HG03159 (cell line): Measurements from ENCODE around the gene STXBP5.
"Not testable (repeated sequence)": the region's sequence is repeated elsewhere in the genome, so short reads cannot be mapped to it uniquely, and the experiment has no call there.

ENCODE experiments used
- ATAC-seq: cut with Tn5 transposase; IDR thresholded peaks from one replicate; pipeline ENCODE4 v1.9.1; 2021; ENCODE audit warnings: mild to moderate bottlenecking, moderate library complexity; ENCODE audit not compliant: unreplicated experiment

STXBP5 gene

DNA sequence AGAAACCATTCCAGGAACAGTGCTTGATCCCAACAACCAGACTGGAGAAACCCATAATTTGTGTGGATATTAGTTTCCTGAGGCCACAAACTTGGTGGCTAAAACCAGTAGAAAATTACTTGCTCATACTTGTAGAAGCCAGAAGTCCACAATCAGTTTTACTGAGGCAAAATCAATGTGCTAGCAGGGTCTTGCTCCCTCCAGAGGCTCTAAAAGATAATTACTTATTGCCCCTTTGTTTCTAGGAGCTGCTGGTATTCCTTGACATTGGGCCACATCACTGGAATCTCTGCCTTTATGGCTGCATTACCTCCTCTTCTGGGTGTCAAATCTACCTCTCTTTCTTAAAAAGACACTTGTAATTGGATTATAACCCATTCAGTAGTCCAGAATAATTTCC lies 162.1 kb downstream of the STXBP5 start:
- no peak for ATAC-seq

DNA sequence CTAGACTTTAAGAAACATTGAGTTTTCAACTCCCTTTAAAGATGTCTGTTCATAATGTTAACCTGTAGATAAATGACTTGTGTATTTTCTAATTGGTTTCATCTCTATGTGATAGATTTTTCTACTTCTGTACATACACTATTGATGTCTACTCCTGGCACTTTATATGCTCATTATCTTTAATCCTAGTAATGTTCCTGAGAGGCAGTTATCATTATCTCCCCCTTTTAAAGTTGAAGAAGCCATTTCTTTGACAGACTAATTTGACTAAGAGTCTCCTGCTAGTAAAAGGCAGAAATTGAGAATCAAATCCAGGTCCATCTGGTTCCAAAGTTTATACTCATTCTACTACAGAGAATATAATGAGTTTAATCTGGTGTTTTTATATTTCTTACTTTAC lies 167.1 kb downstream of the STXBP5 start:
- no peak for ATAC-seq

- ATAC-seq: no peak
Observed at GRCh38 chr6:147372806-147373205, 168.6 kb downstream of the STXBP5 start.

GRCh38 chr6:147378819-147379218 lies 174.6 kb downstream of the STXBP5 start:
- ATAC-seq: no peak

DNA sequence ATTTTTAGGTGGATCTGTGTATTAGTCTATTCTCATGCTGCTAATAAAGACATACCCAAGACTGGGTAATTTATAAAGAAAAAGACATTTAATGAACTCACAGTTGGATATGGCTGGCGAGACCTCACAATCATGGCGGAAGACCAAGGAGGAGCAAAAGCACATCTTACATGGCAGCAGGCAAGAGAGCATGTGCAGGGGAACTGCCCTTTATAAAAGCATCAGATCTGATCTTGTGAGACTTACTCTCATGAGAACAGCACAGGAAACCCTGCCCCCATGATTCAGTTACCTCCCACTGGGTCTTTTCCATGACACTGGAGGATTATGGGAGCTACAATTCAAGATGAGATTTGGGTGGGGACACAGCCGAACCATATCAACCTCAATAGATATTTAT lies 176.6 kb downstream of the STXBP5 start:
- not testable (repeated sequence) for ATAC-seq

DNA sequence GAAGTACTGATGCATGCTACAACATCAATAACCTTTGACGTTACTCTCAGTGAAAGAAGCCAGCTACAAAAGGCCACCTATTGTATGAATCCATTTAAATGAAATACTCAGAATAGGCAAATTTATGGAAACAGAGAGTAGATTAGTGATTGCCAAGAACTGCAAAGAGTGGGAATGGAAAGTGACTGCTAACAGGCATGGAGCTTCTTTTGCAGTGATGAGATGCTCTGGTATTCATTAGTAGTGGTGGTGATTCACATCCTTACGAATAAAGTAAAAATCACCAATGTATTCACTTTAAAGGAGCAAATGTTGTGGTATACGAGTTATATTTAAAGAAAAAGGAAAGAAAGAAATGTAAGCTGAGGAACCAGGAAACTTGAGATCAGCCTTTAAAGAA lies 177.5 kb downstream of the STXBP5 start:
- ATAC-seq: no peak

- no peak for ATAC-seq
Observed at GRCh38 chr6:147382945-147383554, 178.8 kb downstream of the STXBP5 start.

DNA sequence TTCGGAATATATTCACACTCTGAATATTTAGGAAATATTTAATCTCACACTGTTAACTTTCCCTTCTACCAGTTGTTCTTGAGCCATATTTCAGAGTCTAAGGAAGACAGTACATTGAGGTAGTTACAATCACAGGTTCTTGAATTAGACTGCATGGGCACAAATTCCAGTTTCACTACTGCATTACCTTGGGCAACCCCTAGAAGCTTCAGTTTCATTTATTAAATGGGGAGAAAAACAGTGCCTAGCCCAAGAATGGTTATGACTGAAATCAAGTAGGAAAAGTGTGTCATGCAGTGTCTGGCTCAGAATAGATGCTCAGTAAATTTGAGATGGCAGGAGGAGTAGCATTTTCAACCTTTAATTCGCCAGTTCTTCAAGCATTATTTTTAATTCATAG lies 179.8 kb downstream of the STXBP5 start:
- no peak for ATAC-seq

GRCh38 chr6:147384737-147385710 lies 180.8 kb downstream of the STXBP5 start:
- peak; percentile 68 for ATAC-seq

DNA sequence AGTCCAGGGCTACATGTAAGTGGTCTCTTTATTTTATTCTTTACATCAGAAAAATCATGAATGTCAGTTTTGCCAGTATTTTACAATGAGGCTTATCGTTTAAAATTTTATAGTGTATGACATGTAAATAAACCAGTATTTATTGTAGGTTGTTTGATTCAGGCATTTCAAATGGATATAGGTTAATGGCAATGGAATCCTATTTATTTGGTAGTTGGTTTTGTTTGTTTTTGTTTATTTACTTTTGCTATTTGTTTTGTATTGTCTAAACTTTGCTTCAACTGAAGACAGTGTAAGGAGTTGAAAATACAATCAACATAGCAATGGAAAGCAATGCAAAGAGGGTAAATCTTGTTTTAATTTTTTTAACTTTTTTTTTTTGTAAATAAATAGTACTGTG lies 185.2 kb downstream of the STXBP5 start:
- ATAC-seq: no peak

DNA sequence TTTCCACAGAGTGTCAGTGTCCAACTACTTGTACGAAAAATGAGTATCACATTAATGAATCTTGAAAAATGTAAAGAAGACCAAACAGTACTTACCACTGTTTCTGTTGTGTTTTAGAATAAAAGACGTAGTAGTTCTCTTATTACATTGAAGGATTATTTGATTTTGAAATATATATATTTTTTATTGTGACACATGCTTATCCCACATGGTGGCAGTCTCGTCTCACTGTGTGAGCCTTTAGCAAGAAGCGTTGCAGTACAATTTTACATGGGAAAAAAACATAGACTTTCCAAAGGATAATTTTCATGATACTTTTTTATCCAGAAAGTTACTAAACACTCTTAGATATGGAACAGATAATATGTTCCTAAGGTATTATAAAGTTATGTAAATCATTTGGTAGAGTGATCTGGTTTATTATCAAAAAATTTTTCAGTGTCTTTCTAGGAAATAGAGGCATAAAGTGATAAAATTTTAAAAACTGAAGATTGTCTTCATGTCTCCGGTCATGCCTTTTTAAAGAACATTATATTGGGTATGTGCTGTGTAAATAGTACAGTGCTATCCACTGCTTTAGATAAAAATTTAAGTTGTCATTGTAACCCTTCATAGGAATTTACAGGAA lies 186.8 kb downstream of the STXBP5 start:
- no peak for ATAC-seq

DNA sequence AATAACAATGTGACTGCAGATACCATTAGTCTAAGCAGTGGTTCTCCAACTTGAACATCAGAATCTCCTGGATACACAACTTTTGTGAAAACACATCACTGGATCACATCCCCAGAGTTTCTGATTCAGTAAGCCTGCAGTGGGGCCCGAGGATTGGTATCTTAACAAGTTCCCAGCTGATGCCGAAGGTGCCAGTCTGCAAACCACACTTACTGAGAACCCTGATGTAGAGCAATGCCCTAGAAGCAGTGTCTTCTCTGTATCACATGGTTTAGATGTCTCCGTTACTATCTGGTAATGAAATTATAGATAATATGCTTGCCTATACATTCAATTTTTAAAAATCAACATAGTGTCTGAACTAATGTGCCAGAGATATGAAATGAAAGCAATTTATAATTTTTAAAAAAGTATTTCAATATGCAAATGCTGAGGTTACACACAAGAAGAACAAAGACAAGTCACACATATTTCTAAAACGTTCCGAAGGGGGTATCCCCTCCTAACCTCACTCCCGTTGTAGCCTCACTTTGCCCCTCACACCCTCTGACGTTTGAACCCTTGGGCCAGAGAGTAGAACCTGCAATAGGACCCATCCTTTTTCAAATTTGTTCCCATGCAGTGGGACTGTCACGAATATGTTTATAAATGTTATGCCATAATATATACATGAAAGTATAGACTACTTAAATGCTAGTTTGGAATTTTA lies 188.9 kb downstream of the STXBP5 start:
- peak; percentile 49 for ATAC-seq

DNA sequence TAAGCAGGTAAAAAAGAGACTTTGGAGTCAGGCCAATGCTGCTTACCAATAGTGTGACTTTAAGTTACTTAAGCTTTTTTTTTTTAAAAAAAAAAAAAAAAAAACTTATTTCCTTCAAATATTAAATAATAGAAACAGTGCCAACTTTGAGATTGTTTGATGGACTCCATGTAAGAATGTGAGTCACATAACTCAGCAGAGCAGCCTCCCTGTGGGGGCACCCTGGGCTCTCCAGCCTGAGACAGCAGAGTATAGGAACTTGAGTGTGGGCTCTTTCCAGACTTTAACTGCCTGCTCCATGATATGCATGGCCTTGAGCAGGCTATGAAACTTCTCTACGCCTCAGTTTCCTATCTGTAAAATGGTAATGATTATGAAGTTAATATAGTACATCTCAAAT lies 190.9 kb downstream of the STXBP5 start:
- no peak for ATAC-seq

GRCh38 chr6:147397306-147397705 lies 193.1 kb downstream of the STXBP5 start:
- no peak for ATAC-seq

GRCh38 chr6:147400968-147401367 lies 196.8 kb downstream of the STXBP5 start:
- no peak for ATAC-seq

DNA sequence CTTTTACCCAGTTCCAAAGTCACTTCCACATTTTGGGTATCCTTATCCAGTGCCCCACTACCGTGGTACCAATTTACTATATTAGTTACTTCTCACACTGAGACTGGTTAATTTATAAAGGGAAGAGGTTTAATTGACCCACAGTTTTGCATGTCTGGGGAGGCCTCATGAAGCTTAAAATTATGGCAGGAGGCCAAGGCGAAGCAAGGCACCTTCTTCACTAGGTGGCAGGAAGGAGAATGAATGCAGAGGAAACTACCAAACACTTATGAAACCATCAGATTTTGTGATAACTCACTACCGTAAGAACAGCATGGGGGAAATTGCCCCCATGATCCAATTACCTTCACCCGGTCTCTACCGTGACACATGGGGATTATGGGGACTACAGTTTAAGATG lies 197.6 kb downstream of the STXBP5 start:
- ATAC-seq: no peak

GRCh38 chr6:147406783-147407182 lies 202.6 kb downstream of the STXBP5 start:
- no peak for ATAC-seq

- no peak for ATAC-seq
Observed at GRCh38 chr6:147407571-147407970, 203.4 kb downstream of the STXBP5 start.

- ATAC-seq: no peak
Observed at GRCh38 chr6:147416622-147417021, 212.4 kb downstream of the STXBP5 start.

- ATAC-seq: no peak
Observed at GRCh38 chr6:147417954-147418353, 213.7 kb downstream of the STXBP5 start.

DNA sequence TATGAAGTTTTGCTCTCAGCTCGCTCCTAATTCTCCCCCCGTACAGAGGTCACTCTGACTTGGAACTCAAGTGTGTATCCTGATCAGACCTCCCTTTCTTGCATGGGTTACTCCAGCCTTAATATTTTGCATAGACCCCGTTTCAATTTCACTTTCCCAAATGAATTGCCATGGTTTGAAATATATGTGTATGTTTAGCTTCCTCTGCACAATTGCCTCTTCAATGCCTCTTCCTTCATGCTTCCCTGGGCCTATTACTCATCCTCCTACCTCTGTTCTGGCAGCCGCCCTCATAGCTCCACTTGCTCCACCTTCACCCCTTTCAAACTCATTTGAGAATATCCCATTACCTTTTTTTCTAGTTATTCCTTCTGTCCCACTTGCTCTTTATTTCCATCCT lies 214.3 kb downstream of the STXBP5 start:
- ATAC-seq: peak; percentile 60
